H1 (cell line): ENCODE data around the gene DPH1. TPM values are rescaled to one million over a fixed set of nuclear protein-coding genes. Genes with fewer than 3 reads are reported as not detected.

ENCODE experiments used
- CTCF ChIA-PET: fragments of 300-600 bp; sonication (Branson Sonifier 250); formaldehyde crosslinking; loops from one replicate; lab custom pipeline; 2021; ENCODE audit not compliant: partially characterized antibody; lab: Charles Lee
- POLR2A ChIA-PET: fragments of 300-600 bp; sonication (Branson Sonifier 250); formaldehyde crosslinking; loops from one replicate; lab custom pipeline; 2021; ENCODE audit warnings: inconsistent platforms; ENCODE audit not compliant: partially characterized antibody; lab: Charles Lee
- DNase-seq, 2 experiments: peaks; one replicate each; pipeline versions ENCODE4 v3.0.0 to v3.0.0-alpha.2; 2010 to 2022; ENCODE audit warnings: low spot score in 2 of 2, low read depth in 1 of 2, mixed read lengths in 1 of 2
- FAIRE-seq: peaks from 2 replicates; lab custom pipeline; 2011; peaks lifted over from hg19 to GRCh38; lab: Jason Lieb, UNC
- H2AFZ ChIP-seq: 2 replicates; pipeline ENCODE4 v1.8.1; 2012; ENCODE audit warnings: low read length, inconsistent platforms
- H2AK5ac ChIP-seq: 2 replicates; pipeline ENCODE4 v1.6.1; 2013; ENCODE audit warnings: low read depth, low read length
- H2BK120ac ChIP-seq: replicated peaks from 2 replicates; pipeline ENCODE3; 2013; ENCODE audit warnings: low read depth, low read length, inconsistent platforms
- H2BK12ac ChIP-seq: 2 replicates; pipeline ENCODE4 v1.6.1; 2013; ENCODE audit warnings: low read depth, low read length
- H2BK15ac ChIP-seq: 2 replicates; pipeline ENCODE4 v1.6.1; 2013; ENCODE audit warnings: low read length
- H2BK20ac ChIP-seq: 2 replicates; pipeline ENCODE4 v1.6.1; 2013; ENCODE audit warnings: low read length
- H2BK5ac ChIP-seq: 2 replicates; pipeline ENCODE4 v1.6.1; 2013; ENCODE audit warnings: low read depth, low read length
- H3K14ac ChIP-seq: 2 replicates; pipeline ENCODE4 v1.6.1; 2013; ENCODE audit warnings: inconsistent platforms; ENCODE audit not compliant: insufficient read length
- H3K18ac ChIP-seq: 2 replicates; pipeline ENCODE4 v1.6.1; 2013; ENCODE audit warnings: low read length; ENCODE audit errors: extremely low read depth
- H3K23ac ChIP-seq: 2 replicates; pipeline ENCODE4 v1.6.1; 2013; ENCODE audit warnings: inconsistent platforms; ENCODE audit not compliant: insufficient read length
- H3K23me2 ChIP-seq: 2 replicates; pipeline ENCODE4 v1.6.1; 2013; ENCODE audit warnings: low read depth, low read length
- H3K27ac ChIP-seq: 2 replicates; pipeline ENCODE4 v1.6.1; 2011; ENCODE audit warnings: low read depth, low read length, inconsistent platforms
- H3K27me3 ChIP-seq, 4 experiments: replicated peaks in 1 of 4; 1 replicate in 1 of 4; 2 replicates in 3 of 4; pipeline versions ENCODE4 v1.6.1 to v1.8.1; 2011 to 2013; ENCODE audit warnings: low read length in 3 of 4, mild to moderate bottlenecking in 3 of 4, inconsistent platforms in 2 of 4, mixed read lengths in 2 of 4, moderate library complexity in 1 of 4; ENCODE audit not compliant: control insufficient read depth in 3 of 4, insufficient read depth in 3 of 4; ENCODE audit errors: extremely low read depth in 1 of 4
- H3K36me3 ChIP-seq, 4 experiments: 2 replicates each; pipeline versions ENCODE4 v1.6.1 to v1.8.1; 2011 to 2013; ENCODE audit warnings: mild to moderate bottlenecking in 4 of 4, low read length in 3 of 4, moderate library complexity in 2 of 4, control low read depth in 1 of 4, inconsistent platforms in 1 of 4; ENCODE audit not compliant: insufficient read depth in 4 of 4, control insufficient read depth in 2 of 4
- H3K4ac ChIP-seq: replicated peaks from 2 replicates; pipeline ENCODE3; 2013; ENCODE audit warnings: low read length, low read depth, mixed read lengths, inconsistent platforms; ENCODE audit not compliant: insufficient read length
- H3K4me1 ChIP-seq, 4 experiments: replicated peaks in 1 of 4; 1 replicate in 1 of 4; 2 replicates in 3 of 4; pipeline versions ENCODE4 v1.6.1 to v1.8.1; 2011 to 2013; ENCODE audit warnings: low read length in 3 of 4, inconsistent platforms in 2 of 4, mixed read lengths in 1 of 4; ENCODE audit not compliant: insufficient read depth in 4 of 4, control insufficient read depth in 3 of 4
- H3K4me2 ChIP-seq, 2 experiments: 2 replicates each; pipeline versions ENCODE4 v1.6.1 to v1.8.1; 2011 to 2013; ENCODE audit warnings: low read depth in 2 of 2, low read length in 2 of 2, control low read depth in 1 of 2, inconsistent platforms in 1 of 2, mild to moderate bottlenecking in 1 of 2; ENCODE audit not compliant: insufficient read depth in 1 of 2
- H3K4me3 ChIP-seq, 4 experiments: fragments of 200-600, 300-600 bp in 1 of 4; sonication (generic), shearing (Covaris generic), sonication (Bioruptor Twin) in 1 of 4; 2 replicates each; pipeline versions ENCODE4 v1.5.1 to v1.8.1; 2011 to 2016; ENCODE audit warnings: low read length in 4 of 4, low read depth in 3 of 4, control low read depth in 2 of 4, inconsistent platforms in 2 of 4, mild to moderate bottlenecking in 2 of 4, mixed read lengths in 1 of 4, moderate library complexity in 1 of 4; ENCODE audit not compliant: insufficient read depth in 2 of 4; ENCODE audit errors: extremely low read depth in 1 of 4
- H3K56ac ChIP-seq: replicated peaks from 2 replicates; pipeline ENCODE3; 2013; ENCODE audit warnings: low read depth, mild to moderate bottlenecking, mixed read lengths, low read length, inconsistent platforms; ENCODE audit not compliant: insufficient read length
- H3K79me1 ChIP-seq: 2 replicates; pipeline ENCODE4 v1.6.1; 2013; ENCODE audit warnings: low read depth, low read length, control low read depth
- H3K79me2 ChIP-seq, 2 experiments: 2 replicates each; pipeline versions ENCODE4 v1.6.1 to v1.8.1; 2012 to 2013; ENCODE audit warnings: low read length in 2 of 2, mild to moderate bottlenecking in 2 of 2, inconsistent platforms in 1 of 2; ENCODE audit not compliant: insufficient read depth in 2 of 2, control insufficient read depth in 1 of 2
- H3K9ac ChIP-seq, 4 experiments: replicated peaks in 1 of 4; 1 replicate in 1 of 4; 2 replicates in 3 of 4; pipeline versions ENCODE4 v1.6.1 to v1.8.1; 2011 to 2013; ENCODE audit warnings: low read depth in 3 of 4, low read length in 3 of 4, control low read depth in 2 of 4, mild to moderate bottlenecking in 2 of 4, moderate library complexity in 2 of 4, inconsistent platforms in 1 of 4; ENCODE audit errors: extremely low read depth in 1 of 4
- H3K9me3 ChIP-seq, 2 experiments: 2 replicates each; pipeline versions ENCODE4 v1.6.1 to v1.8.1; 2012 to 2013; ENCODE audit warnings: mild to moderate bottlenecking in 2 of 2, moderate library complexity in 2 of 2, control low read depth in 1 of 2, inconsistent platforms in 1 of 2, low read depth in 1 of 2, low read length in 1 of 2, mixed read lengths in 1 of 2; ENCODE audit not compliant: insufficient read depth in 2 of 2
- H4K20me1 ChIP-seq, 2 experiments: replicated peaks in 1 of 2; 2 replicates each; pipeline versions ENCODE3 to v1.8.1; 2011 to 2013; ENCODE audit warnings: inconsistent platforms in 2 of 2, low read length in 2 of 2, mild to moderate bottlenecking in 1 of 2; ENCODE audit not compliant: insufficient read depth in 2 of 2, control insufficient read depth in 1 of 2
- H4K5ac ChIP-seq: 2 replicates; pipeline ENCODE4 v1.6.1; 2013; ENCODE audit warnings: low read length, low read depth, mixed read lengths, inconsistent platforms; ENCODE audit not compliant: insufficient read length
- H4K8ac ChIP-seq: 2 replicates; pipeline ENCODE4 v1.8.0; 2013; ENCODE audit warnings: mild to moderate bottlenecking, moderate library complexity, low read length, inconsistent platforms; ENCODE audit not compliant: insufficient read depth; ENCODE audit errors: extremely low read depth
- H4K91ac ChIP-seq: replicated peaks from 2 replicates; pipeline ENCODE3; 2013; ENCODE audit warnings: low read length, mixed read lengths, inconsistent platforms; ENCODE audit not compliant: insufficient read length
- CHD1 ChIP-seq: IDR thresholded peaks from 2 replicates; pipeline ENCODE4 v1.6.1; 2012; ENCODE audit warnings: low read depth, low read length, improper control_type of control experiment
- EZH2 ChIP-seq: fragments of 200-600 bp; sonication (generic); IDR thresholded peaks from 2 replicates; pipeline ENCODE4 v1.7.1; 2012; ENCODE audit warnings: low read depth, mild to moderate bottlenecking, moderate library complexity, low read length, inconsistent platforms; ENCODE audit not compliant: severe bottlenecking
- HDAC6 ChIP-seq: IDR thresholded peaks from one replicate; pipeline ENCODE4 v1.7.1; 2012; ENCODE audit warnings: low read depth, mild to moderate bottlenecking, inconsistent platforms, low read length, moderate library complexity
- MAFK ChIP-seq: IDR thresholded peaks from 2 replicates; pipeline ENCODE4 v1.6.1; 2012; ENCODE audit warnings: low read depth, mild to moderate bottlenecking, improper control_type of control experiment, low read length
- SIN3A ChIP-seq, 2 experiments: IDR thresholded peaks in 1 of 2; conservative IDR thresholded peaks in 1 of 2; 2 replicates each; pipeline ENCODE4 v1.6.1; 2011 to 2012; ENCODE audit warnings: low read length in 2 of 2, improper control_type of control experiment in 1 of 2, low read depth in 1 of 2, mild to moderate bottlenecking in 1 of 2
- TCF12 ChIP-seq: IDR thresholded peaks from 2 replicates; pipeline ENCODE4 v1.6.1; 2011; ENCODE audit warnings: low read depth, mild to moderate bottlenecking, low read length
- WGBS, 2 experiments: shearing (Covaris generic) in 1 of 2; methylation state at CpG; one replicate each; pipeline versions ENCODE4 v1.1.6 to v1.1.7; 2013 to 2015; ENCODE audit warnings: low lambda C conversion rate in 2 of 2, mixed read lengths in 2 of 2, inconsistent platforms in 1 of 2, low coverage in 1 of 2, missing lambda C conversion rate in 1 of 2; ENCODE audit not compliant: insufficient replicate concordance in 2 of 2, insufficient coverage in 1 of 2, insufficient read length in 1 of 2; ENCODE audit errors: extremely low coverage in 1 of 2, missing lambda C conversion rate in 1 of 2; 5-methylcytosine and 5-hydroxymethylcytosine counted together
- polyA plus RNA-seq, 7 experiments: library from polyadenylated mRNA; depleted of rRNA in 3 of 7; stranded (reverse) in 5 of 7; unstranded in 2 of 7; fragments of >200 nt in 5 of 7; fragments of 200-250 nt in 2 of 7; gene quantifications; 1 replicate in 5 of 7; 2 replicates in 1 of 7; 4 replicates in 1 of 7; pipeline versions ENCODE4 v1.2.1 to v1.2.3, GENCODE V29; 2011 to 2013; ENCODE audit warnings: missing spikeins in 2 of 7, mixed read lengths in 2 of 7
- total RNA-seq: library from RNA; stranded (reverse); fragmentation: NEBNext Ultra II Directional; extraction: Animal tissue kit (Norgen Biotek cat#: 25700); gene quantifications from 2 replicates; pipeline ENCODE4 v1.2.1, GENCODE V29; 2021

DPH1 gene
- total and polyA plus RNA-seq, 2 of the 8 experiments (the other 6 are each of a cell fraction or from before 2014, with no cell fraction given) = 24.9 to 30.0 TPM

- WGBS, 2 experiments = 72% methylated on average over 12 of the region's 13 CpGs; no CpG with 5 or more reads in 1 of the 2 experiments
- Histone ChIP-seq H3K27me3 (peaks cover 8 to 28% (median 20%) of the 10 kb centered on the region in 4 experiments), H2BK5ac (no peak overlapping the region), H3K27ac (no peak overlapping the region), H4K20me1 (no peaks in the 10 kb centered on the region), H3K18ac (no peak overlapping the region; the same call in 1 of the 2 replicates), H2AFZ (no peak overlapping the region), H3K4me3 (no peak overlapping the region), H2BK12ac (no peak overlapping the region), H3K4me1 (peaks cover 0 to 25% (median 12%) of the 10 kb centered on the region in 4 experiments; a peak in 6 of 7 replicates), H3K79me2 (no peaks in the 10 kb centered on the region), H2BK120ac (no peak overlapping the region), H3K56ac (no peak overlapping the region), H3K4me2 (peak overlapping the region in 1 of 2 experiments; percentile 73; a peak in 2 of 4 replicates), H3K4ac (no peak overlapping the region), H3K36me3 (no peaks in the 10 kb centered on the region), H4K8ac (no peak overlapping the region), H2BK15ac (no peak overlapping the region), H3K23ac (no peak overlapping the region), H3K14ac (no peak overlapping the region), H3K9ac (no peak overlapping the region), H4K5ac (no peak overlapping the region), H2BK20ac (no peak overlapping the region), H2AK5ac (no peak overlapping the region), H3K9me3 (no peaks in the 10 kb centered on the region), H3K23me2 (peaks cover 4% of the 10 kb centered on the region; the same call in 1 of the 2 replicates), H3K79me1 (no peaks in the 10 kb centered on the region), H4K91ac (no peak overlapping the region)
- no peak for DNase-seq
- ChIA-PET POLR2A (interaction anchor here (1.1 kb wide), 1 partner anchor 83 kb away, joined by 4 read pairs; no protein-coding TSS in a partner anchor), CTCF (interaction anchor here (1.3 to 1.5 kb wide), 5 partner anchors 12 to 41 kb away, joined by 3 to 6 read pairs (median 3); partner anchors contain the start of gene RTN4RL1)
- FAIRE-seq = no peak
- no peak for TF ChIP-seq CHD1
- TF ChIP-seq SIN3A (conservative IDR thresholded peaks at IDR 0.05 in 1 of 2, IDR thresholded peaks at IDR 0.05 in 1 of 2; ENCODE audit: low read depth in 1 of 2, low read length in 2 of 2) = 0 out of 4 replicates have a peak, but pooled peaks of 1 of the 2 experiments have one; percentile 44
- peak; percentile 42 for TF ChIP-seq EZH2
- no peak for TF ChIP-seq HDAC6
- peak; percentile 79; the same call in 1 of the 2 replicates for TF ChIP-seq MAFK
- TF ChIP-seq TCF12 = no peak
Measured at GRCh38 chr17:1999557-2000251, 30.2 kb upstream of the DPH1 start.
